Pulmonary artery endothelial cell (primary cell): ENCODE data around the gene CSRNP3. TPM values are rescaled to one million over a fixed set of nuclear protein-coding genes. Genes with fewer than 3 reads are reported as not detected.
"Not testable (repeated sequence)": the region's sequence is repeated elsewhere in the genome, so short reads cannot be mapped to it uniquely, and the experiment has no call there.

ENCODE experiments used
- DNase-seq: peaks from one replicate; pipeline ENCODE4 v3.0.0-alpha.2; 2011; ENCODE audit warnings: low read depth, low spot score
- total RNA-seq: library from RNA; depleted of rRNA; stranded (reverse); fragments of >200 nt; gene quantifications from 2 replicates; pipeline ENCODE4 v1.2.3, GENCODE V29; 2014

CSRNP3 gene
- total RNA-seq, 1 donor from 2014 or later, result not detected

DNA sequence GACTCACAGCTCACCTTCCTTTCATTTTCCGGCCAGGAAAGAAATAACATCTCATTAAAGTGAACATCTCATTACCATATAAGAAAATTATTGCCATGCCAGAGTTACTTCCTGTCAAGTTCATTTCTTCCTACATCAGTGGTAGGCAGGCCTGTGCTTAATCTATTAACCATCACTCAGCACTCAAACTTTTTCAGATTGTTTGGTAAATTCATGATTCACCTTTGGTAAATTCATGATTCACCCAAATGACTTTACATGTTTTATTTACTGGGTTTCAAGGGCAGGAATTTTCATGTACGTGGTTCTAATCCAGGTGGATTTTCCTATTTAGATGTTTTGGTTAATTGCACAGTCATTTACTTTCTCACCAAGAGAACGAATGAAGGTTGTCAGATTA lies 116.5 kb downstream of the CSRNP3 start:
- no peak for DNase-seq

DNA sequence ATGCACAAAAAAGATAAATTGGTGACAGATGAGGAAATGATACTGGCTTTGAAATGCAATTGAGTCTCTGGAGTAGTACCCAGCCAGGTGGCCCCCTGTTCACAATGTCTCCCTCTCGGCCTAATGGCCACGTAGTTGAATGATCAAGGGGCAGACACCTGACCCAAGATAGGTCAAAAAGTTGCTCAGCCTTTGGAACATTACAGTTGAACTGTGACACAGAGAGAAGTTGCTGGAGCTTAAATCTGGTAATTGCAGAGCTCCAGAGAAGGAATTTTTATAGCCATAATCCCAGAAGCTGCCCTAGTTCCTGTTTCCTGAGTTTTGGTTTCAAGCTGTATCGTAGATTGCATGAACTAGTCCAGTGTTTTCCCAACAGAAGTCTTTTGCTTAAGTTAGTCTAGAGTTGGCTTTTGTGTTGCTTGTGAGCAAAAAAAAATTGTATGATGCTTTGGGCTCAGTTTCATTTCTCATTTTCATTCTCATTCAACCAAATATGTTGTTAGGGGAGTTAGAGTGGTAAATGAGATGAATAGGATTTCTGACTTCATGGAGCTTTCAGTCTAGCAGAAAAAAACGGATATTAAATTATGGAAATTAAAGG lies 117.9 kb downstream of the CSRNP3 start:
- no peak for DNase-seq

DNA sequence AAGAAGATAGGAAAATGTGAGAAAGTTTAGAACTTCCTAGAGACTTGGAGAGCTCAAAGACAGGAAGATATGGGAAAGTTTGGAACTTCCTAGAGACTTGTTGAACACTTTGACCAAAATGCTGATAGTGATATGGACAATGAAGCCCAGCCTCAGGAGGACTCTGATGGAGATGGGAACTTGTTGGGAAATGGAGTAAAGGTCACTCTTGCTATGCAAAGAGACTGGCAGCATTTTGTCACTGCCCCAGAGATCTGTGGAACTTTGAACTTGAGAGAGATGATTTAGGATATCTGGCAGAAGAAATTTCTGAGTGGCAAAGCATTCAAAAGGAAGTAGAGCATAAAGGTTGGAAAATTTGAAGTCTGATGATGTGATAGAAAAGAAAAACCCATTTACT lies 121.5 kb downstream of the CSRNP3 start:
- not testable (repeated sequence) for DNase-seq

DNA sequence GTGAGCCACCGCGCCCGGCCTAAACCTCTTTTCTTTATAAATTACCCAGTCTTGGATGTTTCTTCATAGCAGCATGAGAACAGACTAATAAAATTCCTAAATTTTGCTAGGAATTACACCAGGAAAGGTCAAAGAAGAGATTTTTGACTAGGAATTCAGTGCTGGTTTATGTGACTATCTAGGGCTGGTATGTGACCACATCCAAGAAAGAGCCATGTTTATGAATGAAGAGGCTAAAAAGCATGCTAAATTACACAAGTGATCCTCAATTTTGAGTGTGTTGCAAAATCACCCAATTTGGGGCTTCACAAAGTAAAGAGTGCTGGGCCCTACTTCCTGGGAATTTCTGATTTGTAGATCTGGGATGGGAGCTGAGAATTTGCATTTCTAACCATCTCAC lies 123.6 kb downstream of the CSRNP3 start:
- no peak for DNase-seq

DNA sequence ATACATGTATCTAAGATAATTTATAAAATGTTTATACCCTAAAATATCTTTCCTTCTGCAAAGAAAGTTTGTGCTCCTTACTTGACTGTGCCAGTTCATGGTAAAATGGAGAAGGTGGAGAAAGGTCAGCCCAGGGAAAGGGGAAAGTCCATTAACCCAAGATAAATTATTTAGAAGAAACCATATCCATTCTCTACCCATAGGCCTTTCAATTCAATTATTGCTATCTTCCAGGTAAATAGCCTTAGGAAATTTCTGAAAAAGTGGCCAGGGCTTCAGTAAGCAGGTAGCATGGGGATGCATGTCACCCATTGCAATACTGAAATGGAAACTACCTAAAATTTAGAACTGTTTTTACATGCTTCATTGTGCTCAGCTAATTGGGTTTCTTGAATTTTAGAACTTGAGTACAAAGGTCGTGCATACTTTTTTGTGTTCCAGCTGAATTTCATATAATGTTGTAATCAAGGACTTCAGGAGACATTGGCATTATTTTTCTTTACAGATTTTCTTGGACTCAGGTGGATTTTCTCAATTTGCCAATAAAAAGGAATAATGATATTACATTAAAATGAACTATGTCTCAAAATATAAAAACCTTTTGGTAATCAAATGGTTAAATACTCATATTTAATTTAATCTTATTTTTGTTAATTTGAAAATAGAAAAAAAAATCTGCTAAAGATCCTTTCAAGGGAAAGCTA lies 124.9 kb downstream of the CSRNP3 start:
- DNase-seq, result no peak

DNA sequence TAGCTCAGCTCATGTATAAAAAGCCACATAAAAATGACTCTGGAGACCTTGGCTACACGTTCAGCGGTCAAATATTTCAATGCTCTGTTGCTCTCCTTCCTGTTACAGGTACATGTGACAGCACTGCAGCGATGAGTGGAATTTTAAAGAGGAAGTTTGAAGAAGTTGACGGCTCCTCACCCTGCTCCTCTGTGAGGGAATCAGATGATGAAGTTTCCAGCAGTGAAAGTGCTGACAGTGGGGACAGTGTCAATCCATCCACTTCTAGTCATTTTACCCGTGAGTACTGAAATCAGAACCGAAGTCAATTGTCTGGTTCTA lies 125.4 kb downstream of the CSRNP3 start:
- DNase-seq, result no peak

DNA sequence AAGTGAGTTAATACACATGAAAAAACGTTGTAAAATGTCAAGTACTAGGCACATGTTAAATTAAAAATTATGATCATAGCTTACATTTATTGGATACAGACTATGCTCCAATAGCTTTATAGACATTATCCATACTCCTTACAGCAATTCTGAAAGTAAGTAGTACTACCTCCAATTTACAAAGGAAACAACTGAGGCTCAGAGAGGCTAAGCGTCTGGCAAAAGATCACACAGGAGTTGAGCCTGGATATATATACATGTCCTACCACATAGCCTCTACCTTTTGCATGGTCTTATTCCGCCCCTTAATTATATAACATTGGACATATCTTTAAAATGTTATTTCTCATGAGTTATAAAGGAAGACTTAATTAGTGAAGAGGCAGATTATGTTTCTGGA lies 127.3 kb downstream of the CSRNP3 start:
- no peak for DNase-seq

DNA sequence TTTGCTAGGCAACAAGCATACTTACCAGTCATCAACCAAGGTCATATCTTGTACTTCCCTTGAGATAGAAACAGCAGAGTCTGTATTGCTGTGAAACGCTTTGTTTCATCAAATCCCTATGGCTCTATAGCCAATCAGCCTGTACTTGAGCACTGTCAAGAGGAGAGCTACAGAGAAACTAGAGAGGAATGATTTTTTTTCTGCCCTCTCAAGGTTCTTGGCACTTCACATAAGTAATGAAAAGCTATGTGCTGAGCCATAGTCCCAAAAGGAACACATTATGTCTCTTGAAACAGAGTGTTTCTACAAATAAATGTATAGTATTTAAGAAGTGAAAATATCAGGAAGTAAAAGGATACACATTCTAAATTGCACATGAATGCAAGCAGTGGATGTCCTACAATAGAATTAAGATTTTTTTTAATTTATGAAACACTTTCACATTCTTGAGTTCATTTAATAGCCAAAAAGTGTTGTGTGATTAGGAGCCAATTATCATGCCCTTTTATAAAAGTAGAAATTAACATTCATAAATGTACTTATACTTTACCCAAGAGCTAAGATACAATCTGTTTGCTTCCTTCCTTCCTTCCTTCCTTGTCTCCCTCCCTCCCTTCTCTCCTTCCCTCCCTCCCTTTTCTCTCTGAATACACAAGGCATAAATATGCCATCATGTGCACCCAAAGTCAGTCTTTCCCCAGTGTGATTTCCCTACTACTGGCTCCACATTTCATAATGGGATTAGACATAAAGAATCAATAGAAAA lies 131.8 kb downstream of the CSRNP3 start:
- DNase-seq, result no peak

DNA sequence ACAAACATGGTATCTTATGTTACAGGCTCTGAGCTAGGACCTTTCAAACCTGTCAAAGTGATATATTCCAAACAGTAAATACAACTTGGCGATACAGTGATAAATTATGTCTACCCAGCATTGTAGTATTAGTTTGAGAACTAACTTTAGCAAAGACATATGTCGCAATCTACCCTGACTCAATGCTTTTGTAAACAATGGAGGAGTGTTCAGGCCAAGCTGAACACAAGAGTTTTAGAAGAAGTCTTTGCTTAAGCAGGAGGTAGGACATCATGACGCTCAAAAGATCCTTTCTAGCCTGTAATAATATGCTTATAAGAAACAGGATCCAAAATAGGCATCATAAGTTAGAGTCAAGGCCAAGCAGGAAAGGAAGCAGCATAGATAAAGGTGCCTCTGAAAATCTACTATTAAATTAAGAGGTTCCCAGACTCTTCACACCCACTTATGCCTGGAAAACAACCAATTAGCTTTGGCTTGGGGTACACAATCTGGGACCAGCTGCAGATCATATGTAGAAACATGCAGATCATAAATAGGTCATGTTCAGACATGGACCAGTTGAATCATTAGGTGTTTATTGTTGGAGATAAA lies 132.5 kb downstream of the CSRNP3 start:
- DNase-seq, result no peak

DNA sequence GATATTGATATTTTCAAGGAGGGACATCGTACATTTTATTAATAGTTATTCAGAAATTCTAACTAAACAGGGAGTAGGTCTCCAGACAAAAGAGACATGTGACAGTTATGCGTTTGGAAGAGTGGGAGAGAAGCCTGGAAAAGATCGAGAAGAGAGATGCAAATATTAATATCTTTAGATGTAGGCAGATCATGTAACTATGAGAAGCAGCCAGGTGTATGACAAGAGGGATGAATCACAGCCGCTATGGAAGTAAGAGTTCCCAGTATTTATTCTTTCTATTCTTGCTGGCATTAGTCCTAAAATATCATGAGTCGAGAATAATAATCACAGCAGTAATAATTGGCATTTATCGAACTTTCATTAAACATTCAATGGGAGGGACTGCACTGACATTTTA lies 140.2 kb downstream of the CSRNP3 start:
- DNase-seq, result no peak

DNA sequence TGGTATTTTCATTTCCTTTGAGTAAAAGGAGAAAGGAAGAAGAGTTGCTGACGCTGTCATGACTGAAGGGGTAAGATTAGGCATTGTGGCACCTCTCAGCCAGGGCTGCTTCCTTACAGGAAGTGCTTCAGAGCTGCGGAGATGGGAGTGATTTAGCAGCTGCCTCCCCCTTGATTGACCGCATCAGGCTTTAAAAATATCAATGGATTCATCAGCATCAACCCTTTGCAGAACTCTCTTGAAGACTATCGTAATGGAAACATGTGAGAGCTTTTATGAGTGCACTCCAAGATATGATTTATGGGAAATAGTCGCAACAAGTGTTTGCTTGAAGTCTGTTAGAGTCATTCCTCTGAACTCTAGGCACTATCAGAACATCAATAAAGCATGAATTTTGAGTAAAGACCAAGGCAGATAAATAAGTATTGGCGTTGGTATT lies 141.1 kb downstream of the CSRNP3 start:
- DNase-seq, result no peak

DNA sequence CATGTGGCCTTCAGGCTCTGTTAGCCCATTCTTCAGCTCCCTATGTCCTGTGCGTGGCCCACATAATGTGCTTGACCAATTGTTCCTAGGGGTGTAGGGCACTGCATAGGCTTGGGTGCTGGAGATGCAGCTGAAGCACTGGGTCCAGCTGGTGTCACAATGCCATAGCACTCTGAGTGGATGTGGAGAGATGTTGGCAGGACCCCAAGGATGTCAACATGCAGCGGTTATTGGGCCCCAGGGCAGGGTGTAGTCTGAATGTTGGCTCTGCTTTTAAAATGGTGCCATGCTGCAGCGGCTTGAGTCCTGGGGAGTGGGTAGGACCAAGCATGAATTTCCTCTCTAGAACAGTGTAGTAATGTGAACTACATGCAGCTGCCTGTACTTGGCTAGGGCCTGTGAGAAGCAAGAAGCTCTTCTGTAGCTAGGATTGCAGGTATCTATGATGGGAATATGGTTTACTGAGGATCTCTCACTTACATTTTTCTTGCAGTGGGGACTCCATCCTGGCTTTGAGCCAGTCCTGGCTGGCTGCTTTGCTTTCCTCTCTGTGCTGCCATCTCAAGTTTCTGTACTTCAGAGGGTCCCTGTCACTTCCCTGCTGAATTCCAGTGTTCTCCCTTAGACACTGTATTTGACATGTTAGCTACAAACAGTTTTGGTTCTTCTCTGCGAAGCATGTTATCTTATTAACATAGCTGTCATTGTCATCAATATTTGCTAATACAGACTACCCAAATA lies 148.4 kb downstream of the CSRNP3 start:
- no peak for DNase-seq

DNA sequence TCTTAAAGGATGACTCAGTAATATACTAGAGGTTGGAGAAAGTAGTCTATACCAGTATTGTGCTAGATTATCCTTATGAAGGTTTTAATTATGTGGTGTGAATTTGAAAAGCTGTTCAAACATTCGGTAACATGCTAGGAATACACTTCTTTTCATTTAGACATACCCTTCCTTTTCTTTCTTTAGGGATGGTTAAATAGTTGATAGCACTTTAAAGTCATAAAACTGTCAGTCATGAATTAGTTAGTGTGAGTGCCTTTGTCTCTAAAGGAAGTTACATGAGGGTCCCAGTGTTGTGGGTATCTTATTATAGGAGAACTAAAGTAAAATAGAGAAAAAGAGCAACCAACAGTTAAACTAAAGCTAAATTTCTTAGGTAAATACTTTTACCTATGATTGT lies 149.3 kb downstream of the CSRNP3 start:
- no peak for DNase-seq

DNA sequence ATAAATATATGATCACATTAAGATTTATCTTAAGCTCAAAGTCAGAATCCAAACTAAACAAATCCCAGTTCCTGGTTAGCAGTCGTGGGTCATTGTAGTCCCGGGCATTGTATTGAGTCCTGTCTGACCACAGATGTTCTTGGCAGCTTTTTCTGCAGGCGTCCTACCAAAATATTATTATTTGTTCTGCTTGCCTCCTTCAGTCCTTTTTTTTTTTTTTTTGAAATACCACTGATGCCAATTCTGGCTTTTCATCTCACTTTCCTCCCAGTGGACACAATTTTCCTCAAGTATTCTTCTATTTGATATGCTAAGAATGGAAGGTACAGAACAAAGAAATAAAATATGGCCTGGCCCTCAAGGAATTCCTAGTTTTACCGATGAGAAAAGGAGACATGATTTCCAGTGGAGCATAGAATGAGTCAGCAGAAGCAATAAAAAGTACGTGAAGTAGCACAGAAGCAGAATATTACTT lies 151.6 kb downstream of the CSRNP3 start:
- peak; percentile 41 for DNase-seq

DNA sequence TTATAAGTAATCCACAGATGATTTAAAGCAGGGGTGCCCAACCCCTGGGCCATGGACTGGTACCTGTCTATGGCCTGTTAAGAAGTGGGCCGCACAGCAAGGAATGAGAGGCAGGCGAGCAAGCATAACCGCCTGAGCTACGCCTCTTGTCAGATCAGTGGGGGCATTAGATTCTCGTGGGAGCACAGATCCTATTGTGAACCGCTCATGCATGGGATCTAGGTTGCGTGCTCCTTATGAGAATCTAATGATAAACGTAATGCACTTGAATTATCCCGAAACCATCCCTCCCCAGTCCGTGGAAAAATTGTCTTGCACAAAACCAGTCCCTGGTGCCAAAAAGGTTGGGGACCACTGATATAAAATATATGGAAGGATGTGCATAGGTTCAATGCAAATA lies 153.7 kb downstream of the CSRNP3 start:
- no peak for DNase-seq

DNA sequence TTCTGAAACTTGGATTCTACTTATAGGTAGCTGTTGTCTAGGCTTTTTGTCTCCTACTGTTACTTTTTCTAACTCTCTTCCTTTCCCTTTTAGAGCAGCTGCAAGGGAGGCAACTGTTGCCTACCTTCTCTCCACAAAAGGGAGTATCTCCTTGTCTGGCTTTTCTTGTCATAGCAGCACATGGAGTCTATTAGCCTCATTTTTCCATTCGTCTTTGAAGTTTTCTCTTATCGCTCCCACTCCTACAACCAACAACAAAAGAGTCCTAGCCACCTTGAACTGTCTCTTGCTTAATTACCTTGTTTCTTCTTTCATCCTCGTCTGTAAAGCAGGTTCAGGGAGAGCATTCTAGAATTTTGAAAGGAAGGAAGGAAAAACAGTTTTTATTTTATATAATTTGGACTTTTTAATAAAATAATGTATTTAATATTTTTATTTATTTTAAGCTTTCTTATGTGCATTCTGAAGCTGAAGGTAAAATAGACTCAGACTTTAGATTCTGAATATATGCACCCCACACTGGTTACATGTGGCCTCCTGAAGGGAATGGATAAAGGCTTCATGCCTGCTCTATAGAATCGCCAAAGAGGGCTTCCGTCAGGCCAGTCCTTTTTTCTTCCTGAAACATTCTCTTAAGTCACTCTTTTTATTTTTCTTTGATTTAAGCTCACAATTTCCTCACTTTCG lies 154.4 kb downstream of the CSRNP3 start:
- DNase-seq, result no peak

DNA sequence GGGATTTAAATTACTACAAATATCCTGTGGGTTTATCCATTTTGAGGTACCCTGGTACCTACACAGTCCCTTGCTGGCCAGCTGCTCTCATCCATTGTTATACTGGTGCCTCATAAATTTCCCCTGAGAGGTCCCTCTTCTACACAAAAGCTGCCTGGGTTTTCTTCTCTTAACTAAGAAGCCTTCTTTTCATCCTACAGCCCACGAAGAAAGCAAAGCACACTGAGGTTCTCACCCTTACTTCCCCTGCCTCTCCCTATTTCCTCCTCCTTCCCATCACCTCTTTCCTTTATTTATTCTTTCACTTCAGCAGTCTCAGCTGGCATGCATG lies 154.9 kb downstream of the CSRNP3 start:
- no peak for DNase-seq

DNA sequence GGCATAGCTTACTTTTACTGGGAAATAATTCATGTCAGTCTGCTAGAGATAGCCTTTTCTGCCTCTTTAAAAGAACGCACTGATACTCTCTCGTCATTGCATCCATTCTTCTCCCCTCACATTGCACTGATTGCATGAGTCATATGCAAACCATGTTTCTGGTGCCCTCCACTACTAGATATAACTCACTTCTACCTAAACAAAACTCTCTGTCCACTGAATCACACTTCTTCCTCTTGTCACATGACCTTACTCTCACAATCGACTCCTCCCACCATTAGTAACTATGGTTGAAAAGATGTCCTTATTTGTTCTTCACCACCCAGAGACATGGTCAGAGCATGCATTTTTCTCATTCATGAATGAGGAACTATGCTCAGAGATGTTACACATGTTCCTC lies 158.0 kb downstream of the CSRNP3 start:
- no peak for DNase-seq

DNA sequence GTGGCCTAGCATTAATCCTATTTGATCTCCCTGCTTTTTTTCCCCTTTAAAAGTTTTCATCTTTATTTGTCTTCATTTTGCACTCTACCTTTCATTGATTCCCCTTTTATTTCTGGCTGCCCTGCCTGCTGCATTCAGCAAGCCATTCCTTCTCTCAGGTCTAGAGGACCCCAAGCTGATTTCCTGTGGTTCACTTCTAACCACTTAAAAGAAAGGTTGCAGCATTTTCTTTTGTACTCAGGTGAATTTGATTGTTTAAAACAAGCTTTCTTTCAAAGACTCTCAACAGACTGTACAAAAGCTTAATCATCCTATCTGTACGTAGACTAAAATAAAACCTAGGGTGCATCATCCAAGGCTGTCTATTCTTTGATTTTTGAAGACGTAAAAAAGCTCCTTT lies 160.3 kb downstream of the CSRNP3 start:
- no peak for DNase-seq

DNA sequence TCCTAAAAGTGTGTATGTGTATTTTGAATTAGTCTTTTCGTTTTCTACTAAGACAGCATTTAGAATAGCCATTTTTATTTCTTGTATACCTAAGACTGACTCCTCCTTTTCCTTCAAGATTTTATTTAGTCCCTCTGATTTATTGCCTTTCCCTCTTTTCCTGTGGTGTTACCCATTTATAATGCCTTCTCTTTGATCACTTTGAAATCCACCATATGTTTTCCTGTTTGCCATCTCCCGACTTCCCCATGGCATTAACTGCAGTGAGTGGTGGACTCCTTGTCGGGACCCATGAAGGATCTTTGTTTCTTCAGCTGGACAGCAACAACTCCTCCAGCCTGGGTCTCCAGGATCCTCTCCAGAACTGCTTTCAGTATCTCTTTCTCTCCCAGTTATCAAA lies 160.7 kb downstream of the CSRNP3 start:
- no peak for DNase-seq

DNA sequence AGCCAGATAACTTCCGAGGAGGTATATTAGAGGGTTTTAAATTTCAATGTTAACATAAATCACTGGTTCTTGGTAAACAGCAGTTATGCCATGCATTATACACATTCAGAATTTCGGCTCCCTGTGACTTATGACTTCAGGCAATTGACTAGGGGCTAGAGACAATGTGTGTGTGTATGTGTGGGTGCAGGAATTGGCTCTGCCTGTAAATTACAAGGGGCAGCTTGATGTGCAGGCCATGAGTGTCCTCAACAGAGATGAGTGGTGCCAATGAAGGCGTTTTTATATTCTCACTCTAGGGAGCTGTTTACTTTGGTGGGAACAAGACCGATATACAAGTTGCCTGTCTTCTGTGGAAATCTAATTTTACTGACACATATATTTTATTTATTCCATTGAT lies 161.6 kb downstream of the CSRNP3 start:
- no peak for DNase-seq
